Hepatocyte (in vitro differentiated cells): ENCODE data around the gene SMNDC1.

Experiments
- CTCF ChIP-seq: fragments of 200-600 bp; sonication (generic); IDR thresholded peaks from 2 replicates; pipeline ENCODE4 v1.5.1; 2016; ENCODE audit warnings: antibody characterized with exemption, mild to moderate bottlenecking; ENCODE audit not compliant: poor library complexity
- EZH2 ChIP-seq: fragments of 200-600 bp; sonication (generic); IDR thresholded peaks from 2 replicates; pipeline ENCODE4 v1.6.1; 2016; ENCODE audit warnings: antibody characterized with exemption, mild to moderate bottlenecking, borderline replicate concordance
- EZH2phosphoT487 ChIP-seq: fragments of 200-600 bp; sonication (generic); IDR thresholded peaks from one replicate; pipeline ENCODE4 v1.6.1; 2018; ENCODE audit warnings: antibody characterized with exemption, mild to moderate bottlenecking, low read depth, moderate library complexity; ENCODE audit not compliant: unreplicated experiment, severe bottlenecking

GRCh38 chr10:110354322-110354766, 49.6 kb upstream of the SMNDC1 start:
- peak; percentile 62 for TF ChIP-seq CTCF
- no peak for TF ChIP-seq EZH2phosphoT487
- TF ChIP-seq EZH2 = no peak
